Renal cortical epithelial cell (primary cell): ENCODE measurements around the gene SLAMF8. TPM values are rescaled to one million over a fixed set of nuclear protein-coding genes. Genes with fewer than 3 reads are reported as not detected.

Experiments
- DNase-seq: peaks from one replicate; pipeline ENCODE4 v3.0.0-alpha.2; 2011; ENCODE audit warnings: low read depth
- total RNA-seq: library from RNA; depleted of rRNA; stranded (reverse); fragments of >200 nt; gene quantifications from 2 replicates; pipeline ENCODE4 v1.2.3, GENCODE V29; 2014

Gene SLAMF8
- total RNA-seq, 1 donor from 2014 or later, result 0.30 TPM

DNA sequence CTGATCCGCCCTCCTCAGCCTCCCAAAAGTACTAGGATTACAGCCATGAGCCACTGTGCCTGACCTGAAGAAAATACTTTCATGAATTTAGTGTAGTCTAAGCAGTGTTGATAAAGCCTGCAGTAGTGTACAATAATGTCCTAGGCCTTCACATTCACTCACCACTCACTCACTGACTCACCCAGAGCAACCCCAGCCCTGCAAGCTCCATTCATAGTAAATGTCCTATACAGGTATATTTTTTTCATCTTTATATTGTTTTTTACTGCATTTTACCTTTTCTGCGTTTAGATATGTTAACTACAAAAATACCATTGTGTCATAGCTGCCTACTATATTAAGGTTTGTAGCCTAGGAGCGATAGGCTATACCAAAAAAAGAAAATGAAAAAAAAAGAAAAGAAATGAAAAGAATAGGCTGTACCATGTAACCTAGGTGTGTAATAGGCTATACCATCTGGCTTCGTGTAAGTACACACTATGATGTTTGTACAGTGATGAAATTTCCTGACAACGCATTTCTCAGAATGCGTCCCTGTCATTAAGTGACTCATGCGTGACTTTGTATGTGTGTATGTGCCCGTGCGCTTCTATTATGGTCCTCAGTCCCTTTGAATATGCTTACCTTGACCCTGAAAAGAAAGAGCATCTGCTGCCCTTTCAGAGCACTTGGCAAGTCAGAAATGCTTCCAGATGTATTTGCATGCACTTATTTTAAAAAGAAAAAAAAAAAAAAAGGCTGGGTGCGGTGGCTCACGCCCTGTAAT lies 9.2 kb upstream of the SLAMF8 start:
- peak; percentile 24 for DNase-seq

- DNase-seq, result no peak
Measured at GRCh38 chr1:159821171-159821867, 5.4 kb upstream of the SLAMF8 start.

GRCh38 chr1:159823406-159823805 lies 3.3 kb upstream of the SLAMF8 start:
- no peak for DNase-seq

DNA sequence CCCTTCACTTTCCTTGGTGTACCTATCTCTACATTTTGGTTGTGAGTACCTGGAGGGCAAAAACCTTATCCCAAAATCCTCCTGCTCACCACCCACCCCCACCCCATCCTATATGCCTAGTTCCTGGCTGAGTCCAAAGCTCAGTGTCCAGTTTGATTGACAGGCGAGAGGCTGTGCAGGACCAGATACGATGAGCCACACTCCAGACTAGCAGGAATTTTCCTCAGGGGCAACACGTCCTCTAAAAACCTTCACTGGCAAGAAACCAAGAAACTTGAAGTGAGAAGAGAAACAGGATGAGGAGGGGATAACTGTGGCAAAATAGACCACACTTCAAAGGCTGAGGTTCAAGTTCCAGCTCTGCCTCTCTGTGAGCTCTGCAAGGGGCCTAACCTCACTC lies 1.1 kb upstream of the SLAMF8 start:
- no peak for DNase-seq

DNA sequence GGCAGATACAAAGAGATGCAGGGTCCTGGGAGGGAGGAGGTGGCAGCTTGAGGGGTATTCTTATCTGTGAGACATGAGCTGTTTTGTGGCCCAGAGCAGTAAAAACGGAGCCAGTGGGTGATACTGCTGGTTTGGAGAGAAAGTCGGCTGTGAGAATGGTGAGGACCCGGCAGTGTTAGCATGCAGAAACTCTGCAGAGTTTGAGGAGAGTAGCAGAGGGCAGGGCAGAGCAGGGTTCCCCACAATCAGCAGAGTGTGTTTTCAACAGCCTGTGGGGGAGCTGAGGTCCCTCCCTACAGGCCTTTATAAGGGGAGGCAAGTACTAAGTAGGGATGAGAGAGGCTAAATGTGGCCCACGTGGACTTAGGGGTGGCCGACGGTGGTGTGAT lies 423 bp downstream of the SLAMF8 start:
- DNase-seq, result no peak

GRCh38 chr1:159827549-159827948 lies 876 bp downstream of the SLAMF8 start:
- no peak for DNase-seq

- DNase-seq, result peak; percentile 68
Measured at GRCh38 chr1:159828176-159828575, 1.5 kb downstream of the SLAMF8 start.

DNA sequence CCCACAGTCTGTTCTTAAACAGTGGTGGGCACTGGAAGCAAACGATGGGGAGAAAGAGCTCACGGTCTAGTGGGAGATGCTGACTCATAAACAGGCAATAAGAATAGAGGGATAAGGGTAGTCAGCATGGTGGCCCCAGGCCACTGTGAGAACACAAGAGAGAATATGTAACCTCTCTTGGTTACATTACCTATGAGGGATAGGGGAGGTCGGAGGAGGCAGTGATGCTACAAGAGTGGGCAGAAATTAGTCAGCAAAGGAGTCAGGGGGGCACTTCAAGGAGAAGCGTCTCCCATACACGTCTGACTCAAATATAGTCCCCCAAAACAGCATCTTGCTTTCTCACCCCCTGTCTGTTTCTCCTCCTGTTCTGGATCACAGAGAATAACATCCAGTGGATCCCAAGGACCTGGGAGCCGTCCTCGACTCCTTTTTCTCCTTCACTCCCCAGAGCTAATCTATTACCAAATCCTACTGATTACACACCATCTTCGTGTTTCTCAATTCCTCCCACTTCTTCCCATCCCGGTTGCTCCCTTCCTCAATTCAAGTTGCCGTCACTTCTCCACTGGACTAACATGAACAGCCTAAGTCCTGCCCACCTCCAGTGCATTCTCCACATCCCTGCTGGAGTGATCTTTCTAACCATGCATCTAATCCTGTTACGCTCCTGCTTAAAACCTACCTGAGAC lies 2.1 kb downstream of the SLAMF8 start:
- no peak for DNase-seq

DNA sequence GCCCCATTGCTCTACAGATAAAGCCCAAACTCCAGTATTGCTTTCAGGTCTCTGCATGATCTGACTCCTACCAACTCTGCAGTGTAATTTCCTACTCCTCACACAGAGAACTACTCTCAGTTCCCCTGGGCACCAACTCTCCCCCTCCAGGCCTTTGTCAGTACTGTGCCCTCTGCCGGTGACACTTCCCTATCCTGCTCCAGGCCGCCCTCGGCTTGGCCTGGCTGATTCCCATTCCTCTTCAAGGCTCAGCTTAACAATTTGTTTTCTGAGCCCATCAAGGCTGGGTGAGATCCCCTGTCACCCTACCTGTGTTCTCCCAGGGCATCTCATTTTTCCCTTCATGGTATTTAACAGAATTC lies 2.6 kb downstream of the SLAMF8 start:
- DNase-seq, result no peak

DNA sequence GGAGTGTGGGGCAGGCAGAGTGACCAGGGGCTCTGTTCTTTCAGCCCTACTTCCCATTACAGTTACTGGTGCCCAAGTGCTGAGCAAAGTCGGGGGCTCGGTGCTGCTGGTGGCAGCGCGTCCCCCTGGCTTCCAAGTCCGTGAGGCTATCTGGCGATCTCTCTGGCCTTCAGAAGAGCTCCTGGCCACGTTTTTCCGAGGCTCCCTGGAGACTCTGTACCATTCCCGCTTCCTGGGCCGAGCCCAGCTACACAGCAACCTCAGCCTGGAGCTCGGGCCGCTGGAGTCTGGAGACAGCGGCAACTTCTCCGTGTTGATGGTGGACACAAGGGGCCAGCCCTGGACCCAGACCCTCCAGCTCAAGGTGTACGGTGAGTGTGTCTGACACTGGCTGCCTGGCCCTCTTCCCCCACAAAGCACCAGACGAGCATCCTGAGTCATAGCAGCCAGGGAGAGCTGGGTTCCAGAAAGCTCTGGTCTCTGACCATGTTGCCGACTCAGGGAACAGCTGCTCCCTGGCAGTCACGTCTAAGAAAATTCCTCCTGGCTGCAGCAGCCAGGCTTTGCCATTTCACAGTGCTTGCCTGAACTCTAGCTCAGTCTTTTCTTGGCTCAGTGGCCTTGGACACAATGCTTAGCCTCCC lies 3.3 kb downstream of the SLAMF8 start:
- DNase-seq, result no peak

- DNase-seq, result no peak
Measured at GRCh38 chr1:159830722-159831121, 4.0 kb downstream of the SLAMF8 start.

DNA sequence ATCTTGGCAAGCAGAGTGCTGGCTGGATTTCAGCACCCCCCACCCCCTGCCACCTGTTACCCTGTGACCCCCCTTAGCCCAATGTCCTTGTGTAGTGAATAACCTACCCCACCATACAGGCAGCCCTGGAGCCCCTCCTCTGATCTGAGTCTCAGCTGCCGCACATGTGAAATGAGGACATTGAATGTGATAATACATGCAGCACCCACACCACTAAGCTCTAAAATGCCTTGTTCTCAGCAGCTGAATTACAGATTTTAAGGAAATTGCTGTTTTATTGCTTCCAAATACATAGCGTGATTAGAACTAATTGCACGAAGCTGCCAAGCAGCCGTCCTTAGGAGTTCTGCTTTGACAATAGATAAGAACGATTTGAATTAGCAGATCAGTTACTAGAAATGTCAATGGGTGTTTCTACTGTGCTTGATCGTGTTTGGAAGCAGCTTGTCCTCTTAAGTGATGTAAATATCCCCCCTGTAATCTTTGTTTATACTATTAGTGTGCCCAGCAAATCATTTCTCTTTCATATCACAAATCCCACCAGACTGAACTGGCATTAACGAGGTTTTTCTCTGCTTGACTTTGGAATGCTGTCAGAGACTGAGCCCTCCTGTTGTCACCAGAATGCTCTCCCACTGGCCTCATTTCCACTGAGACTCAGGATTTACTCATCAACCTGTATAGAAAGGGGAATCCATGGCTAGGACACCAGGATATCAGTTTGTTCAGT lies 4.9 kb downstream of the SLAMF8 start:
- DNase-seq, result no peak

- no peak for DNase-seq
Measured at GRCh38 chr1:159832309-159832708, 5.6 kb downstream of the SLAMF8 start.

DNA sequence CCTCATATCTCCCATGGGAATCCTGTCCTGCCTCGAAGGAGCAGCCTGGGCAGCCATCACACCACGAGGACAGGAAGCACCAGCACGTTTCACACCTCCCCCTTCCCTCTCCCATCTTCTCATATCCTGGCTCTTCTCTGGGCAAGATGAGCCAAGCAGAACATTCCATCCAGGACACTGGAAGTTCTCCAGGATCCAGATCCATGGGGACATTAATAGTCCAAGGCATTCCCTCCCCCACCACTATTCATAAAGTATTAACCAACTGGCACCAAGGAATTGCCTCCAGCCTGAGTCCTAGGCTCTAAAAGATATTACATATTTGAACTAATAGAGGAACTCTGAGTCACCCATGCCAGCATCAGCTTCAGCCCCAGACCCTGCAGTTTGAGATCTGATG lies 8.7 kb downstream of the SLAMF8 start:
- DNase-seq, result no peak

DNA sequence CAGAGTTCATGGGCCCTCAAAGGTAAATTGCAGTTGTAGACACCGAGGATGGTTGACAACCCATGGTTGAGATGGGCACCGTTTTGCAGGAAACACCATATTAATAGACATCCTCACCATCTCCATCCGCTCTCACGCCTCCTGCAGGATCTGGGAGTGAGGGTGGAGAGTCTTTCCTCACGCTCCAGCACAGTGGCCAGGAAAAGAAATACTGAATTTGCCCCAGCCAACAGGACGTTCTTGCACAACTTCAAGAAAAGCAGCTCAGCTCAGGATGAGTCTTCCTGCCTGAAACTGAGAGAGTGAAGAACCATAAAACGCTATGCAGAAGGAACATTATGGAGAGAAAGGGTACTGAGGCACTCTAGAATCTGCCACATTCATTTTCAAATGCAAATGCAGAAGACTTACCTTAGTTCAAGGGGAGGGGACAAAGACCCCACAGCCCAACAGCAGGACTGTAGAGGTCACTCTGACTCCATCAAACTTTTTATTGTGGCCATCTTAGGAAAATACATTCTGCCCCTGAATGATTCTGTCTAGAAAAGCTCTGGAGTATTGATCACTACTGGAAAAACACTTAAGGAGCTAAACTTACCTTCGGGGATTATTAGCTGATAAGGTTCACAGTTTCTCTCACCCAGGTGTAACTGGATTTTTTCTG lies 9.3 kb downstream of the SLAMF8 start:
- DNase-seq, result no peak

GRCh38 chr1:159838715-159839114 lies 12.0 kb downstream of the SLAMF8 start:
- peak; percentile 55 for DNase-seq

DNA sequence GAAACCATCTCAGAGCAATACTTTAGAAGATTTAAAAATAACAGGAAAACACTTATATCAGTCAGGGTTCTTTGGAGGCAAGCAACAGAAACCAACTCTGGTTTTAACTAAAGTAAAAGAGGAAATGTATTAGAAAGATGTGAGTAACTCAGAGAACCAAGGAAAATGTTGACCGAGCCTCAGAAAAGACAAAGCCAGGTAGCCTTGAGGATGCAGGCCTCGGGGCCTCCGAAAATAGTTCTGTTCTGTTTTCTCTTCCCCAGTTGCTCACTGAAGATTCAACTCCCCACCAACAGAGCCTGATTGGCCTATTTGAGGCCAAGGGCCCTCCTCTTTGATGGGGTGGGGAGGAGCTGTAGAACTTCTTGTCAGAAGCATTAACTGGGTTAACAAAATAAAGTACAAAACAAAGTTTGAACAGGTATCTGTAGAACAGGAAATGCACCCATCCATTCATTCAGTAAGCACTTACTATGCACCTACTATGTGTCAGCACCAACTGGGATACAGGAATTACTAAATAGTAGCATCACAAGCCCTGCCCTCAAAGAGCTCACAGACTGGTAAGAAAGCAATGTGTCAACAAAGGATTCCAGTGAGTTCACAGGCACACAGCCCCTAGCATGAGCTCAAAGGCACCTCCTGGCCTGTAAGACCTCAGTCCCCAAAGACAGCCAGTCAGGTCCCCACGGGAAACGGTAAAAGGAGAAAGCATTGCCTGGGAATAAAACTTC lies 12.6 kb downstream of the SLAMF8 start:
- no peak for DNase-seq

- no peak for DNase-seq
Measured at GRCh38 chr1:159841749-159842148, 15.1 kb downstream of the SLAMF8 start.

DNA sequence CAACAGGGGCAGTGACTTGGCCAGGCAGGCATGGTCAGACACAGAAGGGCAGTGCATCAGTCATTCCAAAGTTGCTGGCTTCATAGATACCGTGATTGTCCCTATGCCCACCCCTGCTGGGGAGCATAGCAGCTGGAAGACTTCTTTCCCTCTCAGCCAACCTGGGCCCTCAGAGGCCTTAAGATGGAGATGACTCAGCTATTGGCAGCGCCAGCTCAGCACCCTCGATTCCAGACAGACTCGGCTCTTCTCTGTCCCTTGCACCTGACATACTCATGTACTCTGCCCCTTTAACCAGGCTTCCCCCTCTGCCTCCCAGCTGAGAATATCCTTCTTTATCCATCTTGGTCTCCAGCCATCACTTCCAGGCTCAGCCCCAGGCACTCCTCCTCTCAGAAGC lies 16.8 kb downstream of the SLAMF8 start:
- DNase-seq, result no peak
